Myocyte (in vitro differentiated cells): Measurements from ENCODE around the gene KRTAP12-1. TPM values are rescaled to one million over a fixed set of nuclear protein-coding genes. Genes with fewer than 3 reads are reported as not detected.
"Not testable (repeated sequence)": the region's sequence is repeated elsewhere in the genome, so short reads cannot be mapped to it uniquely, and the experiment has no call there.

ENCODE experiments used
- DNase-seq: peaks from one replicate; pipeline ENCODE4 v3.0.0-alpha.2; 2012; ENCODE audit warnings: low read depth
- total RNA-seq: library from RNA; depleted of rRNA; stranded (reverse); fragments of >200 nt; gene quantifications from 2 replicates; pipeline ENCODE4 v1.2.3, GENCODE V29; 2014

KRTAP12-1 gene
- total RNA-seq, 1 donor from 2014 or later: not detected

- peak; percentile 22 for DNase-seq
Observed at GRCh38 chr21:44647222-44647552, 34.8 kb downstream of the KRTAP12-1 start.

- DNase-seq: peak; percentile 6
Observed at GRCh38 chr21:44646366-44647221, 35.4 kb downstream of the KRTAP12-1 start, which contains the start of gene KRTAP10-11. KRTAP10-11 (plus strand) TSS chr21:44646414; CDS start chr21:44646459, 45 bp downstream.

- DNase-seq: no peak
Observed at GRCh38 chr21:44644878-44645277, 37.1 kb downstream of the KRTAP12-1 start.

GRCh38 chr21:44643741-44644310 lies 38.1 kb downstream of the KRTAP12-1 start:
- no peak for DNase-seq

DNA sequence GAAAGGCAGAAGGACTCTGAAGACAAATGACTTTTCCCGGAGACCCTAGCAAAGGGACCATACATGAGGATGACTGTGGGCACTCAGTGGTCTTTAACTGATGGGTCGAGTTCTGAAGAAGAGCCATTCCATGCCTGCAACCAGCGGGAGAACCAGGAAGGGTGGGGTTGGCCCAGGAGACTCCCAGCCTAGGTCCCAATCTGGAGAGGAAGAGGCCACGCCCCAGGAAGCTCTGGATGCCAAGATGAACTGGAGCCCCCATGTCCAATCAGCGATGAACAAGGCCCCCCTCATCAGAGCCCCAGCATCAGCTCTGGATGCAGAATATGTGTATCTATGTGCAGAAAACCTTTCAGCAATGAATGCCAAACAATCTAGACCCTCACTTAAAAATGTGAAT lies 41.2 kb downstream of the KRTAP12-1 start:
- no peak for DNase-seq

- no peak for DNase-seq
Observed at GRCh38 chr21:44639331-44639655, 42.7 kb downstream of the KRTAP12-1 start.

DNA sequence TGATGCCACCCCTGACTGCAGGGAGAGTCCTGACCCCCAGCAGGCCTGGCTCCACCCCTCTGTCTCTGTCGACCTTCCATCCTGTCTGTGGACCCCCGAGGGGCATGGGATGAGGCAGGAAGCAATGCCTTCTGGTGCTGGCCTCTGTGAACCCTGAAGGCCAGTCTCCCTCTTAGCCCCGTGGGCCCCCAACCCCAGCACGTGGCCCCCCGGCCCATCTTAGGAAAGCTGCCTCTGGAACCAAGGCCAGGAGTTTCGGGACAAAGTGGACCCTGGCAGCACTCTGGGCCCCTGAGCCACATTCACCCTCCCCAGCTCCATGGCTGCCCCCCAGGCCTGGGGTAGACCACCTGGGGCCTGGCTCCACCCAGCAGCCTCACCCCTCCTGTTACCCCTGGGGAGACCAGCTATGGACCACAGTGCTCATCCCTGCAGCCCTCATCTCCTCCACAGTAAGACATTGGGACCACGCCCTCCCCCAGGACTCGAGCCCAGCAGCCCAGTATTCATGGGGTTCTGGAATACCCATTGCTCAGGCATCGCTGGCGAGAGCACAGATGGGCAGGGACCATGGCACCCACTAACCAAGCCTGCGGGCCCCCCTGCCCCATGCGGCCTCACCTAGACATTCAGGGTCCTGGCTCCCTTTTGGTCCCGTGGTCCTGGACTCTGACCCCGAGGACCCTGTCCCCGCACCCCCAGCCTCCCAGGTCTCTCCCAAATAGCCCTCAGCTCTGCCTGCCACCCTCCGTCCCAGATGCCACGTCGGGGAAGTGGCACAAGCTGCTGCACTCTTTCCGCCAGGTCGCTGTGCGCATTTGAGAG lies 43.2 kb downstream of the KRTAP12-1 start:
- not testable (repeated sequence) for DNase-seq

- DNase-seq: not testable (repeated sequence)
Observed at GRCh38 chr21:44637851-44638348, 44.1 kb downstream of the KRTAP12-1 start.

DNA sequence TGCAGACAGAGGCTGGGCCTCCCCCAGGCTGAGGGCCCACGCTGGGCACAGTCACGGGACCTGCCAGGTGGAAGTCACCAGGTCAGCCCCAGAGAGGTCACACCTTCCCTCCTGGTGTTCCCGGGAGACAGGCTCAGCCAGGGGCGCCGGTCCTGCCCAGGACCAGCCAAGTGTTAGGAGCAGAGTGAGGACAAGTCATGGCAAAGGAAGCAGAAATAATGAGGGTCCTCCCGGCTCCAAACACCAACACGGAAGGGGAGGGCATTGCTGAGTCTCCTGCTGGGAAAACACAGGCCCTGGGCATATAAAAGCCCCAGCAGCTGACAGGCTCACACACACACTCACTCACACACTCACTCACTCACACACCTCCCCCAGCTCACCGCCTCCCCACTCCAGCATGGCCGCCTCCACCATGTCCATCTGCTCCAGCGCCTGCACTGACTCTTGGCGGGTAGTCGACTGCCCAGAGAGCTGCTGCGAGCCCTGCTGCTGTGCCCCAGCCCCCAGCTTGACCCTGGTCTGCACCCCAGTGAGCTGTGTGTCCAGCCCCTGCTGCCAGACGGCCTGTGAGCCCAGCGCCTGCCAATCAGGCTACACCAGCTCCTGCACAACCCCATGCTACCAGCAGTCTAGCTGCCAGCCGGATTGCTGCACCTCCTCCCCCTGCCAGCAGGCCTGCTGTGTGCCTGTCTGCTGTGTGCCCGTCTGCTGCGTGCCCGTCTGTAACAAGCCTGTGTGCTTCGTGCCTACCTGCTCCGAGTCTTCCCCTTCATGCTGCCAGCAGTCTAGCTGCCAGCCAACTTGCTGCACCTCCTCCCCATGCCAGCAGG lies 44.7 kb downstream of the KRTAP12-1 start, which contains the start of gene KRTAP10-10:
TSS of gene KRTAP10-10 (plus strand) at position 339 of the 833 bp plus-strand sequence. CDS start at position 401, 62 bp downstream.
- DNase-seq: peak; percentile 7

GRCh38 chr21:44636209-44637017 lies 45.5 kb downstream of the KRTAP12-1 start:
- DNase-seq: no peak

- DNase-seq: no peak
Observed at GRCh38 chr21:44632067-44632466, 49.9 kb downstream of the KRTAP12-1 start.

Other genes with a start within 250 kb of the KRTAP12-1 start
- not detected in 2 replicates for gene LRRC3, start 226.7 kb downstream of the KRTAP12-1 start, total RNA-seq
- gene KRTAP10-1, start 142.0 kb downstream of the KRTAP12-1 start, total RNA-seq: not detected in 2 replicates
- not detected in 2 replicates for gene KRTAP10-2, start 130.7 kb downstream of the KRTAP12-1 start, total RNA-seq
- not detected in 2 replicates for gene KRTAP10-3, start 123.4 kb downstream of the KRTAP12-1 start, total RNA-seq
- gene KRTAP10-4, start 108.4 kb downstream of the KRTAP12-1 start, total RNA-seq: not detected in 2 replicates
- gene KRTAP10-5, start 101.6 kb downstream of the KRTAP12-1 start, total RNA-seq: not detected in 2 replicates
- gene KRTAP10-6, start 89.7 kb downstream of the KRTAP12-1 start, total RNA-seq: not detected in 2 replicates
- gene KRTAP10-7, start 81.6 kb downstream of the KRTAP12-1 start, total RNA-seq: not detected in 2 replicates
- not detected in 2 replicates for gene KRTAP10-8, start 70.1 kb downstream of the KRTAP12-1 start, total RNA-seq
- gene KRTAP10-9, start 55.1 kb downstream of the KRTAP12-1 start, total RNA-seq: not detected in 2 replicates
- not detected in 2 replicates for gene KRTAP10-10, start 44.8 kb downstream of the KRTAP12-1 start, total RNA-seq
- not detected in 2 replicates for gene KRTAP10-11, start 35.7 kb downstream of the KRTAP12-1 start, total RNA-seq
- not detected in 2 replicates for gene KRTAP12-4, start 27.5 kb downstream of the KRTAP12-1 start, total RNA-seq
- not detected in 2 replicates for gene KRTAP12-3, start 24.2 kb downstream of the KRTAP12-1 start, total RNA-seq
- gene KRTAP12-2, start 15.2 kb downstream of the KRTAP12-1 start, total RNA-seq: not detected in 2 replicates
- gene KRTAP10-12, start 15.0 kb upstream of the KRTAP12-1 start, total RNA-seq: not detected in 2 replicates
- not detected in 2 replicates for gene TSPEAR, start 29.4 kb upstream of the KRTAP12-1 start, total RNA-seq
- gene UBE2G2, start 119.7 kb upstream of the KRTAP12-1 start, total RNA-seq: 98.0 and 99.8 TPM in 2 replicates
- 78.6 and 79.5 TPM in 2 replicates for gene SUMO3, start 135.9 kb upstream of the KRTAP12-1 start, total RNA-seq
- gene PTTG1IP, start 191.5 kb upstream of the KRTAP12-1 start, total RNA-seq: 207 and 246 TPM in 2 replicates
- 2.2 and 3.2 TPM in 2 replicates for gene ITGB2, start 238.7 kb upstream of the KRTAP12-1 start, total RNA-seq